Transverse colon (tissue), 4 donors: ENCODE data around the gene TMEM132D.

Experiments
- CTCF ChIP-seq, 5 experiments: fragments of 200-600 bp in 3 of 5; fragments of 450-650 bp in 2 of 5; sonication (generic) in 3 of 5; IDR thresholded peaks; 1 replicate in 2 of 5; 2 replicates in 3 of 5; pipeline ENCODE4 v1.5.1; 2016 to 2017; ENCODE audit warnings: antibody characterized with exemption in 5 of 5, inconsistent platforms in 3 of 5, mild to moderate bottlenecking in 2 of 5, moderate library complexity in 1 of 5
- EP300 ChIP-seq: sonication (generic); formaldehyde crosslinking; IDR thresholded peaks from one replicate; pipeline ENCODE4 v1.6.1; 2017; ENCODE audit warnings: antibody characterized with exemption, low read depth
- POLR2A ChIP-seq: fragments of 450-650 bp; IDR thresholded peaks from one replicate; pipeline ENCODE4 v1.6.1; 2016; ENCODE audit warnings: antibody characterized with exemption, mild to moderate bottlenecking, moderate library complexity
- POLR2AphosphoS5 ChIP-seq, 3 donors: sonication (generic); formaldehyde crosslinking; IDR thresholded peaks; one replicate each; pipeline ENCODE4 v1.6.1; 2016; ENCODE audit warnings: antibody characterized with exemption in 3 of 3

DNA sequence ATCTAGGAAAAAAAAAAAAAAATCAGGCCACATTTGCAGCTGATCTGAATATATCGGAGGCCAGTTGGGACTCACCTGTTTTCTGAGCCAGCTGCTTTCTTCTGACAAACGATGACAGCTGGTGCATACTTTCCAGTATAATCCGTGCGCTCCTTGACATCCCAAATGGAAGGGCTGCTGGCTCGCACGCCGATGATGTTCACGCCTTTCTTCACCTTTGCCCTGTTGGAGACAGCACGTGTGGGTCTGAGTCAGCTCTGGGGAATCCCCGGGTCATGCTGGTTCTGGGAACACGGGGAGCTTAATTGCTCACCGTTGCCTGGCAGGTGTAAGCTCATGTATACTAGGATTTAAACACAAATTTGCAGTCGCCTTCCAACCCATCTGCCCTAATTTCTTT lies 372.8 kb downstream of the TMEM132D start:
- no peak for TF ChIP-seq CTCF (IDR thresholded peaks at IDR 0.05)
- TF ChIP-seq POLR2A = no peak
- no peak for TF ChIP-seq EP300
- TF ChIP-seq POLR2AphosphoS5 (IDR thresholded peaks at IDR 0.05) = peak in 1 of 3 donors; percentile 69
